Renal cortex interstitium (tissue), 15 donors: ENCODE data around the gene LAYN. TPM values are rescaled to one million over a fixed set of nuclear protein-coding genes. Genes with fewer than 3 reads are reported as not detected.
A peak's percentile ranks its signal among the peaks of the same experiment; 100 is the strongest.

Source experiments
- DNase-seq, 11 donors: peaks; one replicate each; pipeline ENCODE4 v3.0.0-alpha.2; 2013; ENCODE audit warnings: low read depth in 9 of 11, low spot score in 4 of 11; ENCODE audit errors: extremely low read depth in 1 of 11
- long read RNA-seq, 16 experiments: transcript quantifications; one replicate each; lab custom pipeline, GENCODE V29; 2026
- polyA plus RNA-seq, 3 donors: library from polyadenylated mRNA; unstranded; fragments of 120-200 nt; gene quantifications; one replicate each; pipeline ENCODE4 v1.2.1, GENCODE V29; 2013; ENCODE audit not compliant: insufficient read length in 3 of 3

LAYN gene
- polyA plus RNA-seq = 1 to 10 TPM; 6.6 to 8.3 (median 8.3) TPM
- long read RNA-seq, donor 1, partial matches to known transcripts = 0 of 1 reads
- long read RNA-seq, donor 1, other reads (novel, unspliced or antisense) = 0 of 1 reads
- long read RNA-seq, donor 2, partial matches to known transcripts = 5 of 5 reads
- long read RNA-seq, donor 2, other reads (novel, unspliced or antisense) = 0 of 5 reads
- long read RNA-seq, donor 3, partial matches to known transcripts = 0 of 3 reads
- long read RNA-seq, donor 3, other reads (novel, unspliced or antisense) = 0 of 3 reads
- long read RNA-seq, donor 4, partial matches to known transcripts = 0 of 4 reads
- long read RNA-seq, donor 4, other reads (novel, unspliced or antisense) = 0 of 4 reads
- long read RNA-seq, donor 5 = 0 reads
- long read RNA-seq, donor 6, partial matches to known transcripts = 0 of 3 reads
- long read RNA-seq, donor 6, other reads (novel, unspliced or antisense) = 0 of 3 reads
- long read RNA-seq, donor 7 = 0 reads
- long read RNA-seq, donor 8, partial matches to known transcripts = 6 of 7 reads
- long read RNA-seq, donor 8, other reads (novel, unspliced or antisense) = 0 of 7 reads
- long read RNA-seq, donor 9, transcript LAYN-201 (7 exons, 2,066 nt) = major isoform, 5 of 5 reads
- long read RNA-seq, donor 9, partial matches to known transcripts = 0 of 5 reads
- long read RNA-seq, donor 9, other reads (novel, unspliced or antisense) = 0 of 5 reads
- long read RNA-seq, donor 10, partial matches to known transcripts = 0 of 5 reads
- long read RNA-seq, donor 10, other reads (novel, unspliced or antisense) = 0 of 5 reads
- long read RNA-seq, donor 11, partial matches to known transcripts = 0 of 1 reads
- long read RNA-seq, donor 11, other reads (novel, unspliced or antisense) = 0 of 1 reads
- long read RNA-seq, donor 12 = 0 reads
- long read RNA-seq, donor 13 = 0 reads
- long read RNA-seq, donor 14, partial matches to known transcripts = 6 of 6 reads
- long read RNA-seq, donor 14, other reads (novel, unspliced or antisense) = 0 of 6 reads
- long read RNA-seq, donor 15 = 0 reads
- long read RNA-seq, donor 16, partial matches to known transcripts = 8 of 10 reads
- long read RNA-seq, donor 16, other reads (novel, unspliced or antisense) = 0 of 10 reads

GRCh38 chr11:111540114-111540936 is at the start of gene LAYN:
Gene LAYN, plus strand, starts transcription at chr11:111540720. Its CDS starts 124 bp downstream, at chr11:111540844.
- DNase-seq = peak in 7 of 11 donors; percentile 33 to 43 (median 38)

GRCh38 chr11:111494040-111494439 is 46.5 kb upstream of the LAYN start:
- DNase-seq = no peak

DNA sequence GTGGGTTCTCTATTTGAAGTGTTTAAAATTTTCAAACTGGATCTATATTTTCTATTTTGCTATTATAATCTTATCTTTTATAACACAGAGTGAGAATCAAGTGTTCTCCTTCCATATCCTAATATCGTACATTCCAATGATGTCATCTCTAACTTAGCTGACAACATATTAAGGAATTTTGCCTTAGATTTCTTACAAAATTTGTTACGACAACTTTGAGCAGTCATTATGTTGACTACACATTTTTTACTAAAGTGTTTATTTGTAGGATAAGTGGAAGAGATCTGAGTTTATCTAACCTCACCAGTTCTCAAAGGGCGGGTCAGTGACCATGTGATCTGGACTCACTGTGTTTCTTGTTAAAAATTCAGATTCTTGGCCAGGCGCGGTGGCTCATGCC is 41.0 kb upstream of the LAYN start:
- DNase-seq = no peak

DNA sequence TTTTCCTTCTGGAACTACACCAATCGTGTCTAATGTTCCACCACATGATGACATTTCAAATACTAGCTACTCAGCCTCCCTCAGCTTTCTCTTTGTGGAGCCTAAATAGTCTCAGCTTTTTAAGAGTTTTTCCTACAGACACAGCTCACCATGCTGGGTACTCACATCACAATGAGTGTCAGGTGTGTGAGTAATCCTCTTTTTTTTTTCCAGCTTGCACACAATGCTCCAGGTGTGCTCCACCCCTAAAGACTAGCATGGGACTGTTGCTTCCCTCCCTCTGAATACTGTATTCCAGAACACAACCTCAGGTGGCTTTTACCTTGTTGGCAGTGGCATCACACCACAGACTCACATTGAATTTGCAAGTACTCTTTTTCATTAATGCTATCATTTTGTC is 40.0 kb upstream of the LAYN start:
- no peak for DNase-seq

DNA sequence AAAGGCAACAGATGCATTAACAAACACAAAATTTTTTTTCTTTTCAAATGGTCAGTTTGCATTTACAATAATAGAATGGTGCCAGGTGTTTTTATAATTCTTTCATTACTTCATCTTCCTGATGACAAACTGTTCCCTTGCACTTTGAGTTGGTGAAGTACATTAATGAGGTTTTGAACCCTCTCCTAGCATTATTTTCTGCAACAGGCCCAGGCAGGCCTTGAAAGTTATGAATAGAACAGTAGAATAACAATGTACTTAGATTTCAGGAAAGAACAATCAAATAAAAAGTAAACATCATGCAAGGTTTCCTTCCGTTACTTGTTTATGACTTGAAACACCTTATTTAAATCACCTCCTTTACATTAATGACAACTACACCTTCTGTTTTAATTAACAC is 37.9 kb upstream of the LAYN start:
- DNase-seq = no peak

DNA sequence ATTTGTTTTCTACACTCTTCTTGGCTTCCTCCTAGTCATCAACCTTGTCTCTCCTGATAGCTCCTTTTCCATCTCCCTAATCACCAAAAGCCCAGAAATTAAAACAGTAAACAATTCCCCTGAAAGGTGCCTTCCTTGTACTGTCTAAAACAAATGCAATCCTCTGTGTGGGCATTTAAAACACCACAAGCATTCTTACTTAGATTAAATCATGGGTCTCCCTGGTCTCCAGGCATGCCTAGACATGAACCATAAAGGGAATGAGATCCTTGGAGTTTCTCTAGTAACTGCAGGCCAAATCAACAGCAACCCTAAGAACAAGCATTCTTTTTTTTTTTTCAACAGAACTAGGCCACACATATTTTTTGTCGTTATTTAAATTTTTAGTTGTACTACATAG is 30.2 kb upstream of the LAYN start:
- DNase-seq = no peak

- no peak for DNase-seq
These were observed 28.0 kb upstream of the LAYN start, which contains the start of gene BTG4 for GRCh38 chr11:111512296-111513239. Gene BTG4, minus strand, starts transcription at chr11:111512386. Its CDS starts 13,610 bp downstream, at chr11:111498776.

- no peak for DNase-seq
These were observed 27.3 kb upstream of the LAYN start for GRCh38 chr11:111513240-111513605.

GRCh38 chr11:111514216-111515031 is 26.1 kb upstream of the LAYN start, which contains the start of gene HOATZ:
Gene HOATZ, plus strand, starts transcription at chr11:111514778. Its CDS starts 7 bp downstream, at chr11:111514785.
- no peak for DNase-seq

DNA sequence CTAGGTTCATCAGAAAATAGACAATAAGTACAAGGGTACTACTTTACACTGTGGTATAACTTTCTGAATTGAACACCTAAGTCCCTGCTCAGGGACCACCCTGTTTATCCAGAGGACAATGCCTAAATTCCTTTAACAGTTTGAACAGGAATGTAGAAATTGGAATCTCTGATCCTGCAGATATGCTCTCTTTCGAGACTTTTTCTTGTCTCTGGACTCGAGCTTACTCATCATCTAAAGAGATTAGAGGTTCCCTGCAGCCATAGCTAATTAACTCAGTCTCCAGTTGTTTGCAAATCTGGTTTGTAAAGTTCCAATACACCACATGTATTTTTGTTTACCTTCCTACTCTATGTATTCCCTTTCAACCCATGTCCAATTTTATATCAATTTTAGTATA is 24.9 kb upstream of the LAYN start:
- no peak for DNase-seq

- DNase-seq = no peak
These were observed 21.9 kb upstream of the LAYN start for GRCh38 chr11:111518668-111519067.

DNA sequence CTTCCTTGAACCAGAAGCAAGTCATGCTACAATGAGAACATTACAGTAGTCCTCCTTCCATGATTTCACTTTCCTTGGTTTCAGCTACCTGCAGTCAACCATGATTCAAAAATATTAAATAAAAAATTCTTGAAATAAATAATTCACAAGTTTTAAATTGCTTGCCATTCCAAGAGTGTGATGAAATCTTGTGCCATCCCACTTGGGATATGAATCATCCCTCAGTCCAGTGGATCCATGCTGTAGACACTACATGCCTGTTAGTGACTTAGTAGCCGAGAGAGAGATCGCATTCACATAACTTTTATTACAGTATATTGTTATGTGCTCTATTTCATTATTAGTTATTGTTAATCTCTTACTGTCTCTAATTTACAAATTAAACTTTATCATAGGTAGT is 20.0 kb upstream of the LAYN start:
- no peak for DNase-seq

DNA sequence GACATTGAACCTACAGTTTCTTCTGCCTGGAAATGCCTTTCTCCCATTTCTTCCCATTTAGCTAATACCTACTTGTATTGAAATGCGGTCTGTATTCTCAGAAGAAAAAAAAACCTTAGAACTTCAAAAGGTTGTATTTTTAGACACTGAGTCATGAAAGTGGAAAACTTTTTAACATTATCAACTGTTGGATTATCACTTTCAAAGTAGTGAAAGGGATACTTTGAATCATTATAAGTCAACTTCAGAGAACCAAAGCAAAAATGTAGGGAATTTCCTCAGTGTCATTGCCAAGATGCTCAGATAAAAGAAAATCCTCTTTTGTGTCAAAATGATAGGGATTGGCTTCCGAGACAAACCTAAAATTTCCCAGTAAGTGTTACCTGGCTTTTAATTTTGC is 19.4 kb upstream of the LAYN start:
- no peak for DNase-seq

GRCh38 chr11:111522426-111522825 is 18.1 kb upstream of the LAYN start:
- DNase-seq = no peak

DNA sequence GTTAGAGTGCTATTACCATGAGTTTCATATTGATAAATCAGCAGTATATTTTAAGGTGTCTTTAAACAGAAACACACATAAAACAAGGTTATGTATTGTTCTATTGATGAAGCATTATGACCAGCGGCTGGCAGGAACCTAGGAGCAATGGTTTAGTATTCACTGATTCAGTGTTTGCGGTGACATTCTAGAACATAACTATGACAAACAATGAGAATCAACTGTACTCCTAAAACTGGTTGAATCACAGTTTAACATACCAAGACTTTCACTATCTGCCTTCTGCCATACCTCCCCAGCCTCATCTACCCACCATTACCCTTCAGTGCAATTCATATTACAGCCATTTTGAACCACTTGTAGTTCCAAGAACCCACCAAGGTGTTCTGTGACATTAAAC is 17.2 kb upstream of the LAYN start:
- no peak for DNase-seq

DNA sequence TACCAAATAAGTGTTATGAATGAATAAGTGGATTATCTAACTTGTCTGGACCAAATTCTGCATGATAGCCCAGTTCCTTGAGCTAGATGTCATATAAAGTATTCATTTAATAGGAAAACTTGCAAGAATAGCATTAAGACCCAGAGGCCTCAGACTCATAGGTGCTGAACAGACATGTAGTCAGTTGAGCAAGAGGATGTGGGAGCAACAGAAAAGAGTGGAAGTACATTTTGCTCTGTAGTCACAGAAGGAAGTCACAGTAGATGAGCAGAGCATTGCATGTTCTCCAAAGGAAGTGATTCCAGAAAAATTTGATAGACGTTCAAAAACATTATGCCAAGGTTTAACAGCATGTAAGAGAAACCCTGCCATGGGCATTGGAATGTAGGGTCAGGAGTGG is 16.5 kb upstream of the LAYN start:
- no peak for DNase-seq

GRCh38 chr11:111525456-111525855 is 15.1 kb upstream of the LAYN start:
- DNase-seq = no peak
